NCI-H2107 (cell line): ENCODE data around the gene CRACR2A.

Experiments
- DNase-seq: peaks from one replicate; lab custom pipeline; 2025; lab: John Stamatoyannopoulos, UW

The CRACR2A gene

GRCh38 chr12:3681595-3682061 is 71.3 kb downstream of the CRACR2A start:
- no peak for DNase-seq

DNA sequence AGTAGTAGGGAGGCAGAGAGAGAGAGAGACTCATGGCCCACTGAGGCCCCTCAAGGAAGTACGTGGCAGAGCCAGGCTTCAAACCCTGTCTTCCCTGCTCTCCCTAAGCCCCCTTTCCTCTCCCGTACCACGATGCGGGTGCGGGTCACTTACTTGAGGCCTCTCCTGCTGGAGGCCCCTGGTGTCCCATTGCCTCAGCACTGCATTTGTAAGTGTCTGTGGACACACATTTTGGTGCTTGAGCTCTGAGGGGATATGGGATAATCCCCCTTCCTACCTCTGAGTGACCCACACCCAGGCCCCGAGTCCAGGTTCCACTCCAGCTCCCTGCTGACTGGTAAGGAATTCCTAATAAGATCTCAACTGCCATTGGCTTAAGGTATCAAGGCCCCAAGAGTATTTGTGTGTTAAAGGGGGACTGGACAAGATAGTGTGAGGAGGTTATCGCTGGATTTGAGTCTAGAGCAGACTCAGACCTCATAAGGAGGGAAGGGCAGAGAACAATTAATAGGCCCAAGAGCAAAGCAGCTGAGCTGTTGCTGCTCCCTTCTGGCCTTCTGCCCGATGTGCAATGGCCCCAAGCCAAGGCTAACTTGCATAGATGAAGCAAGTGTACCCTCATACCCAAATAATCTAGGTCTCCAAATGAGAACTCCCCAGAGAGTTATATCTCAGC is 71.9 kb downstream of the CRACR2A start:
- peak; percentile 71 for DNase-seq

- no peak for DNase-seq
Observed at GRCh38 chr12:3679831-3680230, 73.1 kb downstream of the CRACR2A start.

GRCh38 chr12:3677609-3678008 is 75.3 kb downstream of the CRACR2A start:
- no peak for DNase-seq

- no peak for DNase-seq
Observed at GRCh38 chr12:3673981-3674708, 78.8 kb downstream of the CRACR2A start.

DNA sequence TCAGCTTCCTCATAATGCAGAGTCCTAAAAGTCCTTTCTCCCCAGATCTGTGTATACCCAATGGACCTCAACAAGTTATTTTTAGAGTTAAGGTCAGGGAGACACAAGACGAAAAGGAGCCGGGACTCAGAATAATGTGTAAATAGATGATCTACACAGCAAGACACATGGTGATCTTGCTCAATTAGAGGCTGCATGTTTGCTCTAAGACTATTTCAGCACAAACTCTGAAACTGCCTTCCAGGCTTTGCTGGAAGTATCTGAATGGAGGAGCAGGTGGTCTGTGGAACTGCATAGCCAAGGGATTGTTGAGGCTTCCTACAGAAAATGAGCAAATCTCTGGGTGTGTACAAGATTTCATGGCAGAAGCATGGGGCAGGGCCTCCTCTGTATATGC is 80.8 kb downstream of the CRACR2A start:
- no peak for DNase-seq

GRCh38 chr12:3671330-3672112 is 81.4 kb downstream of the CRACR2A start:
- no peak for DNase-seq

GRCh38 chr12:3670083-3670620 is 82.8 kb downstream of the CRACR2A start:
- no peak for DNase-seq

GRCh38 chr12:3669594-3669993 is 83.3 kb downstream of the CRACR2A start:
- DNase-seq, result no peak

DNA sequence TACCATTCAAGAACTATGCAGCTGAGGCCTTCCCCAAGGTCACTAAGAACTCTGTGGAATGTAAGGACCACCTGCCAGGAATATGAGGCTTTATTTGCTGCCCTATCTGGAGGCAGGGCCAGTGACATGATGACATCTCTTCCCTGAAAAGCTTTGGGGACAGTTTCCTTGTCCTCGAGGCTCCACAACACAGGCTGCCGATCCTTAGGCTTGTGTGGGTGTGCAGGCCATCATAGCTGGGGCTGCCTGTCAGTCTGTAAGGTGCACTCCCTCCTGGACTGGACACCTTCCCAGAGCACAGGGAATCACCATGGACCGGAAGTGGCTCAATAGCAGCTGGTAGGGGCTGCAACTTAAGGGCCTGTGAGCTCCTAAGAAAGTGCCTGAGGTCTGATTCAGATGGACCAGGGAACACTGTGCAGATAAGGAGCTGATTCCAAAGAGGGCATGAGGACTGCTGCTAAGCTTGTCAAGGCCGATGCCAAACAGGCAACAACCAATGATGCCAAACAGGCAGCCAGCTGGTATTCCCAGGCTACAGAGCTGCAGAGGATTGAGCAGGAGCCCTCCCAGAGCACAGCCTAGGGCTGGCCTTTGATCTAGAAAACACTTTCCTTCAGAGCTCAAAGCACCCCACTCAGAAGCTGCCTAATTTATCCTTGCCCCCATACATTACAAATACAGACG is 84.3 kb downstream of the CRACR2A start:
- DNase-seq, result no peak

- no peak for DNase-seq
Observed at GRCh38 chr12:3667485-3667884, 85.4 kb downstream of the CRACR2A start.

DNA sequence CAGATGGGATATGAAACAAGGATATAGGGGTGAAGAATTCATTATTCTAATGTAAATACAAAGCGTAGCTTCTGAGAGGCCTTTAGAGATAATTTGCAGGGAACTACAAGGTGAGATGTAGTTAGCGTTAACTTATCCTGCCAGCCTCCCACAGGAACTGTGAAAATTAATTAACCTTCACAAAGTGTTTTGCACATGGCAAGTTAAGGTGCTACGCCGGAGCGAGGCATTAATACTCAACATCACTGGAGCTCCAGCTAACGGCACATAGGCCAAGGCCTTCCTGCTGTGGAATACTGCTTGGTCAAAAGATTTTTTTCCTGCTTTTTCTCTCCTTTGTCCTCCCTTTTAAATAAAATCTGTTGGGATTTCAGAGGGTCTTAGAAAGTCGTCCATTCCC is 86.5 kb downstream of the CRACR2A start:
- no peak for DNase-seq

DNA sequence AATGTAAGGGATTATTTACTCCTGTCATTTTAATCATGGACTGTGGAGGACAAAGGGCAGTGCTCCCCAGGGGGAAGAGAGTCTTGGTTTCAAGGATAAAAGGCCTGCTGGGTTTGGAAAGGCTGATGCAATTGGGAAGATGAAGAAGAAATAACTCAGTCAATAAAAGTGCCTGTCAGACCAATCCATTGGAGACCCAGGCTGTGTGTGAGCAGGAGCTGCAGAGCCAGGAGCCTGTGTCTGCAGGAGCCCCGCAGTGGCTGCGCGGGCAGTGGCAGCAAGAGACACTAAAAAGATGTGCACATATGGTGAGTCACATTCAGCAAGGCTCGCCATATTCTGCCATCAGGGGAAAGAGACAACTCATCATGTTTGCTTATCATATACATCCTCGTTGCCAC is 90.4 kb downstream of the CRACR2A start:
- DNase-seq, result peak; percentile 68

DNA sequence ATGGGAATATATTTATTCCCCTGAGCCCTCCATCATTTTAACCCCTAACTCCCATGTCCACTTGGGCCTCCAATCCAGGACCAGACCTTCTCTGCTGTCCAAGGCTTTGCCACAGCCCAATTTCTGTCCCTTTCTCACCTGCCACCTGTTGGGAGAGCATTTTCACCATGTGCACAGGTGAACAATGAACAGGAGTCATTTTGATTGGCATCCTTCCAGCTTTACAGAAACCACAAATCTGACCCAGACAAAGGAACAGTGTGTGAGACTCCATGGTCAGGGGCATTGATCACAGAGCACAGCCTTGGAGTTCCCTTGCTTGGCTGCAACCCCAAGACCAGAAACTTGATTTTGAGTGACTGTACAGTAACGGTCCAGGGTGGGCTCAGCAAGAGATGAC is 91.9 kb downstream of the CRACR2A start:
- DNase-seq, result peak; percentile 81

DNA sequence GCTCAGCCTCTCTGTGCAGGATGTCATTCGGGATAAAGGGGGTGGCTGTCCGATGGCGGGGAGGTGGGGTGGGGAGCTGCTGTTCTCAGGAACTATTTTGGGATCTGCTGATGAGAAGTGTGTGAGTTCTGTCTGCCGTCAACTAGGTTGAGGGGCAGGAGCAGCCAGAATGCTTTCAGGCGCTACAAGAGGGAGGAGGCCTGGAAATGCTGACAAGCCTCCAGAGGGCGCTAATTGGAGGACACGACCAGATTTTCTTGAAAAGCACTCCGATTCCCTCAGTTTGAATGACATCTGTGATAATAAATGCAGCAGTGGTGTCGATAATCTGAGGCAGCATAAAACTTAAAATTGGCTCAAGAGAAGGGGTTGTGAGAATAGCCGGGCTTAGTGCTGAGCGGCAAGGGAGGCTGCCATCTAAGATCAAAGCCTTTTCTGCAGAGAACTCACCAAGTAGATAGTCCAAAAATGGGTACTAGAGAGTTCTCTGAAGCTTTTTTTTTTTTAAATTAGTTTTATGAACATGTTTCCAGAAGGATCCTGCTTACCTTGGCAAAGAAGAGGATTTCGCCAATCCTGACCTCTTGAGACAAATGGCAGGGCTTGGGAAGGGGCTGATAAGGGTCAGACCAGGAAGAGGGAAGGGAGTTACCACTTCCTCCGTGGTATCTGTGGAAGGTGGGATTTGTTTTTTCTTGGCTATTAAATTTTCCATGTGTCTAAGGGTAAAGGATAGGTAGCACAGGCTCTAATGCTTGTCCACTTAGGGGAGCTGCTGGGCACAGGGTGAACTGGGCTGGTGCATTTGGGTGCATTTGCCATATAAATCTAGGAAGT is 94.4 kb downstream of the CRACR2A start:
- DNase-seq, result no peak

DNA sequence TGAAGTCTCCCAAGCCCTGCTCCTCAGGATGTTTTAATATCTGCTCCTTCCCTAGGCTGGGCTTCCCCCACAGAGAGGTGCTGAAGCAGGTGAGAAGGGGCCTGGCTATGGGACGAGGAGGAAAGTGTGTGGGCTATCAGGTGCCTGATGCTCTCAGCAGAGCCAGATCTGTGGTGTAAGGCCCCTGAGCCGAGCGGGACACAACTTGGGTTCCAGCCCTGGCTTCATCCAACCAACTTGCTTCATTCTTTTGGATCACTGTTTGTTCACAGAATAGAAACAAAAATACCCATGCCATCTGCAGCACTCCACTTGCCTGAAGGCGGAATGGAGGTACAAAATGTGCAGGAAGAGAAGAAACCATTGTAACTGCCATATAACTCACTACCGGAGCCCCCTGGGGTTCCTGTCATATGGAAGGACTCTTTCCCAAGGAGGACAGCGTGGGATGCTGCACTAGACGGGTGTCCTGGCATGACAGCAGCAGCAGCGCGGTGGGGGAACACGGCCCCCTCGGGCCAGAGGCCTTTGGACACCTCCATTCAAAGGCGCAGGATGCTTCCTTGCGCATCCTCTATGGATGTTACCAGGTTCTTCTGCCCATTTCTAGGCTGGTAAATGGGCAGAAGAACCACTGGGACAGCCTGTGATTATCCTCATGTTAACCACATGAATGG is 95.8 kb downstream of the CRACR2A start:
- no peak for DNase-seq

DNA sequence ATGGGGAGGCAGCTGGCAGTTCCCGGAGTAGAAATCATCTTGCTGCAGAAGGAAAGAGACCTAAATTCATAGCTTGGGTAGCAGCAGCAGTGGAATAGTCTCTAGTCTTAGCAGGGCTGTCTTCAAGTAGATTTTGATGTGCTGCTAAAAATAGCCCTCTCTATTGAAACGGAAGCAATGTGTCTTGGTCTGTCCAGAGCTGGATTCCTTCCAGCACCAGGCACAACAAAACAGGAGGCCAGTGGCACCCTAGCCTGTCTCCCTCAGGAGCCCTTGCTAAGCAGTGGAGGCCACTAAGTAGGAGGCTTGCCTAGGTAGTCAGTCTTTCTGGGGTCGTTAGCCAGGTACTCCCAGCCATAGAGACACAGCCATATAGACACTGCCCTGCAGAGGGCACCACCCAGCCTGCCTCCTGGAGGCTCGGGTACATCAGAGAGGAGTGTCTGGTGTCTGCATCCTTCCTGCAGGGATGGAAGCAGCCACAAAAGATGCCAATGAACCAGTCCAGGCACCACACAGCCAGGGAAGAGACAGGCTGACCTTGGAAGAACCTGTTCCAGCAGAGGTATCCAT is 97.5 kb downstream of the CRACR2A start:
- DNase-seq, result no peak

DNA sequence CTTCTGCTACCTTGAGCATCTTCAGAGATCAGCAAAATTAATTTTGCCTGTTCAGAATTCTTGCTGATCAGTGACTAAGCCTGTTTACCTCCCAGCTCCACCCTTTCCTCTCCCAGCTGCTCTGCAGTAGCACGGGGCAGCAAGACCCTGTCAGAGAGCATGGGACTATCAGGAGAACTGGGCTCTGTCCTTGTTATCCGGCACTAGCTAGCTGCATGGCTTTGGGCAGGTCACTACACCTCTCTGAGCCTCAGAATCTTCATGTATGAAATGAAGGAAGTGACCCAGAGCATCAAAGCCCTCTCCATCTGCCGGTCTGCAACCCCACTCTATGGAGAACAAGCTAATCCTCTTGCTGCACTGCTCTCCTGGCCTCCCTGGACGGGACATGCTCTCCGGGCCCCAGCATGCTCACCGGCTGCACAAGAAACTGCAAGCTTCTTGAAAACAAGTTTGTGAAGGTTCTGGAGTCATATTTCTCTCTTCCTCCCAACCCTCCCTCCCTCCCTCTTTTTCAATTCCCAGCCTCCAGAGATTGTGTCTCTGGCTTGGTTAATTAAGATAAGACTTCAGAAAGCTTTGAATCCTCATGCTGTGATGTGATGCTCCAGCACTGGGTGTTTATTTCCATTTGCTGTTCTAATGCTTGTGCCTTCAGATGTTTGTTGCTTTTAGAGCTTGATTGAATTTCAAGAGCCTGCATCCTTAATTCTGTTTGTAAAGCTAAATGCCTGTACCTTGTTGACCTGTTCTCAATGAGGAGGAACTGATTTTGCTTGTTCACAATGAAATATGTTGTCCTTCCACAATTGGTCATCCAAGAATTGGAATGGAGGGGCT is 101.1 kb downstream of the CRACR2A start:
- no peak for DNase-seq

- DNase-seq, result no peak
Observed at GRCh38 chr12:3647504-3647903, 105.4 kb downstream of the CRACR2A start.
